ENCODE data around the gene HDAC9. TPM values are rescaled to one million over a fixed set of nuclear protein-coding genes. Genes with fewer than 3 reads are reported as not detected.

The HDAC9 gene
- total and polyA plus RNA-seq, 2 donors, result 4.8 to 12.2 TPM

DNA sequence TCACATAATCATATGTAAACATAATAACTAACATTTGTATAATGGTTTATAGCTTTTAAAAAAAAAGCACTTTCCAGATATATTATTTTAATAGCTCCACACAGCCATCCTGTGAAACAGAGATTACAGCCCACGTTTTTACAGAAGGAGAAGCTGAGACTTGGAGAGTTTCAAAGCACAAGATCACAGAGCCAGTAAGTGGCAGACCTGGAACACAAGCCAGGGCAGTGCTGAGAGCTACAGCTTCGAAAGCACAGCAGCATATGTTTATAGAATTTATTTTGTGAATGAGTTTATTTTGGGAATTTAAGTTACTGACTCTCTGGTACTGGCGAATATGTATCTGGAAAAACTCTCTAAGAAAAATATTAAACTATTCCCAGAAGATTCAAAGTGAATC, 149.4 kb downstream of the HDAC9 start:
- Histone ChIP-seq H3K4me1 (ENCODE audit: control insufficient read depth in 2 of 2, insufficient read depth in 2 of 2, low read length in 2 of 2) (no peaks in the 10 kb centered on the region), H3K36me3 (ENCODE audit: control insufficient read depth in 2 of 2, insufficient read depth in 2 of 2, low read length in 1 of 2) (no peaks in the 10 kb centered on the region), H3K4me3 (ENCODE audit: low read length in 2 of 2) (no peak overlapping the region), H3K9me3 (ENCODE audit: control insufficient read depth in 2 of 2, insufficient read depth in 1 of 2, low read length in 1 of 2) (no peaks in the 10 kb centered on the region), H3K27ac (ENCODE audit: low read depth in 1 of 2, low read length in 1 of 2) (no peak overlapping the region), H3K27me3 (ENCODE audit: control insufficient read depth in 2 of 2, insufficient read depth in 1 of 2, low read length in 1 of 2) (no peaks in the 10 kb centered on the region)
- DNase-seq (ENCODE audit: low read depth in 6 of 9, low spot score in 9 of 9), result no peak
- WGBS, result 92% methylated on average over 3 of the region's 3 CpGs

DNA sequence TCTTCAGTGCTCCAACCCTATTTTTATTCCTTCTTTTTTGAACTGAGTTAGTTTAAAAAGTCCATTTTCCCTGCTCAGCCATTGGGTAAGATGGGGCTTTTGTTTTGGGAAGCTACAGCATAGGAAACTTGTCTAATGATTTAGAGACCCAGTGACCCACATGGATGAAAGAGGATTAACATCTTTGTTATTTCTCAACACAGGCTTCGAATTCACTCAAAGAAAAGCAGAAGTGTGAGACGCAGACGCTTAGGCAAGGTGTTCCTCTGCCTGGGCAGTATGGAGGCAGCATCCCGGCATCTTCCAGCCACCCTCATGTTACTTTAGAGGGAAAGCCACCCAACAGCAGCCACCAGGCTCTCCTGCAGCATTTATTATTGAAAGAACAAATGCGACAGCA, 152.0 kb downstream of the HDAC9 start:
- no peak overlapping the region for H3K4me3 ChIP-seq (ENCODE audit: low read length in 2 of 2)
- WGBS, result 91% methylated on average over 5 of the region's 5 CpGs
- no peaks in the 10 kb centered on the region for H3K36me3 ChIP-seq (ENCODE audit: control insufficient read depth in 2 of 2, insufficient read depth in 2 of 2, low read length in 1 of 2)
- H3K9me3 ChIP-seq (ENCODE audit: control insufficient read depth in 2 of 2, insufficient read depth in 1 of 2, low read length in 1 of 2), result no peaks in the 10 kb centered on the region
- DNase-seq (ENCODE audit: low read depth in 6 of 9, low spot score in 9 of 9), result no peak
- no peaks in the 10 kb centered on the region for H3K27me3 ChIP-seq (ENCODE audit: control insufficient read depth in 2 of 2, insufficient read depth in 1 of 2, low read length in 1 of 2)
- no peaks in the 10 kb centered on the region for H3K4me1 ChIP-seq (ENCODE audit: control insufficient read depth in 2 of 2, insufficient read depth in 2 of 2, low read length in 2 of 2)
- no peak overlapping the region for H3K27ac ChIP-seq (ENCODE audit: low read depth in 1 of 2, low read length in 1 of 2)

- 98% methylated on average over 9 of the region's 9 CpGs for WGBS
- no peaks in the 10 kb centered on the region for H3K36me3 ChIP-seq (ENCODE audit: control insufficient read depth in 2 of 2, insufficient read depth in 2 of 2, low read length in 1 of 2)
Observed at GRCh38 chr7:18648849-18649758, 153.6 kb downstream of the HDAC9 start.

DNA sequence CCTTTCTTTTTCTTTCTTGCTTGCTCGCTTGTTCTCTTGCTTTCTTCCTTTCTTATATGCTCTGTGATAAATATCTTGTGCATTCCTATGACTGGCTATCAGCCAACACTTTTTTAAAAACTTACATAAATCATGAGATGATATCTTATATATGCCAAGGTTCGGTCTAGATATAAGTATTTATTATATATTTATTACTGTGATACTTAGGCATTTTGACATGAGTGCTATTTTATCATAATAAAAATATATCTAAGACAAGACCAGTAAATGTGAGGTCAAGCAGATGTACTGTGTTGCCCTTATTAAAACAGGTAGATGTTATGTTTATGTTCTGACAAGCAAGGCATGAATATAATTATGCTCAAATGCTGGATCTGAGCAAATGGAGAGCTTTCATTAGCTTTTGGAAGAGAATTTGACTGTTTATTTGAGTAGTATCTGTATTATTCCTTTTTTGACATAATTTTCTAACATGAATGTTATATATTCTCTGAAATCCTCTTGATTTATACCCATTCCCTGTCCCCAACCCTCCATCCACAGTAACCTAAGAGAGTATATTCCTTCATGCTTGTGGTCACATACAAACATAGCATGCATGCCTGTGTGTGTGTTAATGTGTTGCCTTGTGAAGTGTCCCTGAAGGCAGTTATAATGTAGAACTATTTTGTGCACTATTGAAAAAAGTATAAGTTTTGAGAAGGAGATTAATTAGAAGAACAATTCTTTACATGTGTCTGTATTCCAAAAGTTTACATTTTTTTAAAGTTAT, 158.0 kb downstream of the HDAC9 start:
- no peak for DNase-seq (ENCODE audit: low read depth in 6 of 9, low spot score in 9 of 9)
- H3K36me3 ChIP-seq (ENCODE audit: control insufficient read depth in 2 of 2, insufficient read depth in 2 of 2, low read length in 1 of 2), result no peaks in the 10 kb centered on the region
- H3K9me3 ChIP-seq (ENCODE audit: control insufficient read depth in 2 of 2, insufficient read depth in 1 of 2, low read length in 1 of 2), result no peaks in the 10 kb centered on the region
- H3K4me3 ChIP-seq (ENCODE audit: low read length in 2 of 2), result no peak overlapping the region
- H3K27ac ChIP-seq (ENCODE audit: low read depth in 1 of 2, low read length in 1 of 2), result no peak overlapping the region
- no peaks in the 10 kb centered on the region for H3K4me1 ChIP-seq (ENCODE audit: control insufficient read depth in 2 of 2, insufficient read depth in 2 of 2, low read length in 2 of 2)
- 94% methylated on average over 2 of the region's 2 CpGs for WGBS
- no peaks in the 10 kb centered on the region for H3K27me3 ChIP-seq (ENCODE audit: control insufficient read depth in 2 of 2, insufficient read depth in 1 of 2, low read length in 1 of 2)

More at GRCh38 chr7:18648849-18649758, 153.6 kb downstream of the HDAC9 start:
- no peak for DNase-seq (ENCODE audit: low read depth in 6 of 9, low spot score in 9 of 9)
- H3K4me3 ChIP-seq (ENCODE audit: low read length in 2 of 2), result no peak overlapping the region
- no peaks in the 10 kb centered on the region for H3K27me3 ChIP-seq (ENCODE audit: control insufficient read depth in 2 of 2, insufficient read depth in 1 of 2, low read length in 1 of 2)
- H3K27ac ChIP-seq (ENCODE audit: low read depth in 1 of 2, low read length in 1 of 2), result no peak overlapping the region
- H3K9me3 ChIP-seq (ENCODE audit: control insufficient read depth in 2 of 2, insufficient read depth in 1 of 2, low read length in 1 of 2), result no peaks in the 10 kb centered on the region
- H3K4me1 ChIP-seq (ENCODE audit: control insufficient read depth in 2 of 2, insufficient read depth in 2 of 2, low read length in 2 of 2), result no peaks in the 10 kb centered on the region

DNA sequence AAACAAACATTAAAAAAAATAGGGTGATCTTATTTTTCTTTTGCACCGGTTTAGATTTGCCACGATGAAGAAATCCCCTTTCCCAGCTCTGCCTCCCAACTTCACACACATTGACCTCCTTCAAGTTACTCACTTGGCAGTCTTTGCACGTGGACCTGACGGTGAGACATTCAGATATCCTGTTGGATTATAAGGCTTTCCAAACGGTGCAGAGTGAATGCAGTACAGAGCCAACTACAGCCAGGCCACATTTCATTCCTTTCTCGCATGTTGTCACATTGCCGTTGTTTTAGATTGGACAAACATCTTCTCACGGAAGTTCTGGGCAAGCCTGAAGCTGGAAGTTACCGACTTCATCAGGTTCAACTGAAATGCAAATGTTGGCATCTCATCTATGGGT, 159.2 kb downstream of the HDAC9 start:
- no peaks in the 10 kb centered on the region for H3K27me3 ChIP-seq (ENCODE audit: control insufficient read depth in 2 of 2, insufficient read depth in 1 of 2, low read length in 1 of 2)
- no peaks in the 10 kb centered on the region for H3K36me3 ChIP-seq (ENCODE audit: control insufficient read depth in 2 of 2, insufficient read depth in 2 of 2, low read length in 1 of 2)
- H3K27ac ChIP-seq (ENCODE audit: low read depth in 1 of 2, low read length in 1 of 2), result no peak overlapping the region
- H3K4me3 ChIP-seq (ENCODE audit: low read length in 2 of 2), result no peak overlapping the region
- 97% methylated on average over 9 of the region's 9 CpGs for WGBS
- H3K9me3 ChIP-seq (ENCODE audit: control insufficient read depth in 2 of 2, insufficient read depth in 1 of 2, low read length in 1 of 2), result no peaks in the 10 kb centered on the region
- no peaks in the 10 kb centered on the region for H3K4me1 ChIP-seq (ENCODE audit: control insufficient read depth in 2 of 2, insufficient read depth in 2 of 2, low read length in 2 of 2)
- no peak for DNase-seq (ENCODE audit: low read depth in 6 of 9, low spot score in 9 of 9)

DNA sequence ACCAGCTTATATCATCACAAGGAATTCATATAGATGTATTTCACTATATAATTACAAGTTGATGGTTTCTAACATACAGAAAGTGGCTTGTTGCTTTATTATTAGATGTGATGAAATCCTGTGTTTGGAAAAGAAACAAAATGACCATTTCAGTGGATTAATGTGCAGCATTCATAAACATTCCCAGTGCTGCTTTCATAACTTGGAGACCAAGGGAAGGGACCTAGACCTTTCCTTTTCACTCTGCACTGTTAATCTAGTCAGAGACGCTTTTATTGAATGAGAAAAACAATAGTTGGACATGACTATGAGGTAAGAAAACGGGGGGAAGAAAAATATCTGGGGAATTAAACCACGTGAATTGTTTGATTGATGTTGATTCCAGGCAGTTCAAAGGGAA, 160.0 kb downstream of the HDAC9 start:
- Histone ChIP-seq H3K9me3 (ENCODE audit: control insufficient read depth in 2 of 2, insufficient read depth in 1 of 2, low read length in 1 of 2) (no peaks in the 10 kb centered on the region), H3K36me3 (ENCODE audit: control insufficient read depth in 2 of 2, insufficient read depth in 2 of 2, low read length in 1 of 2) (no peaks in the 10 kb centered on the region), H3K27ac (ENCODE audit: low read depth in 1 of 2, low read length in 1 of 2) (no peak overlapping the region), H3K4me1 (ENCODE audit: control insufficient read depth in 2 of 2, insufficient read depth in 2 of 2, low read length in 2 of 2) (no peaks in the 10 kb centered on the region), H3K4me3 (ENCODE audit: low read length in 2 of 2) (no peak overlapping the region), H3K27me3 (ENCODE audit: control insufficient read depth in 2 of 2, insufficient read depth in 1 of 2, low read length in 1 of 2) (no peaks in the 10 kb centered on the region)
- DNase-seq (ENCODE audit: low read depth in 6 of 9, low spot score in 9 of 9), result no peak
- 90% methylated on average over 3 of the region's 3 CpGs for WGBS

GRCh38 chr7:18655912-18656311, 160.4 kb downstream of the HDAC9 start:
- Histone ChIP-seq H3K36me3 (ENCODE audit: control insufficient read depth in 2 of 2, insufficient read depth in 2 of 2, low read length in 1 of 2) (no peaks in the 10 kb centered on the region), H3K27me3 (ENCODE audit: control insufficient read depth in 2 of 2, insufficient read depth in 1 of 2, low read length in 1 of 2) (no peaks in the 10 kb centered on the region), H3K27ac (ENCODE audit: low read depth in 1 of 2, low read length in 1 of 2) (no peak overlapping the region), H3K9me3 (ENCODE audit: control insufficient read depth in 2 of 2, insufficient read depth in 1 of 2, low read length in 1 of 2) (no peaks in the 10 kb centered on the region), H3K4me1 (ENCODE audit: control insufficient read depth in 2 of 2, insufficient read depth in 2 of 2, low read length in 2 of 2) (no peaks in the 10 kb centered on the region), H3K4me3 (ENCODE audit: low read length in 2 of 2) (no peak overlapping the region)
- no peak for DNase-seq (ENCODE audit: low read depth in 6 of 9, low spot score in 9 of 9)
- 97% methylated on average over 1 of the region's 1 CpG for whole genome bisulfite sequencing

DNA sequence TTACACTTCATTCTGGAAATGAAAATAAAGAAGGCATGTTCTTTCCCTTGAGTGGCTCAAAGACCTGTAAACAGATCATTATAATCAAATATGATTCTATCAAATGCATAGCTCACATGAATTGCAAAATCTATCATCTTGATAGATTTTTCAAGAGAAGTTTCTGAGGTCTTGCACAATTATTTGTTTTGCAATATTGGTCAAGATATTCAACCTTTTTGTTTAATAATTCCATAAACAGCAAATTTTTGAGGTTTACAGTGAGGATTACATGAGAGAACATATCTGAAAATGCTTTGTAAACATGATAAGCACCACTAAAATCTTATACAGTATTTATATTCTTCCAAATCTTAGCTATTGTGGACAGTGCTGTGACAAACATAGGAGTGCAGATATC, 160.8 kb downstream of the HDAC9 start:
- no peak overlapping the region for H3K4me3 ChIP-seq (ENCODE audit: low read length in 2 of 2)
- H3K36me3 ChIP-seq (ENCODE audit: control insufficient read depth in 2 of 2, insufficient read depth in 2 of 2, low read length in 1 of 2), result no peaks in the 10 kb centered on the region
- H3K9me3 ChIP-seq (ENCODE audit: control insufficient read depth in 2 of 2, insufficient read depth in 1 of 2, low read length in 1 of 2), result no peaks in the 10 kb centered on the region
- H3K27me3 ChIP-seq (ENCODE audit: control insufficient read depth in 2 of 2, insufficient read depth in 1 of 2, low read length in 1 of 2), result no peaks in the 10 kb centered on the region
- no peak overlapping the region for H3K27ac ChIP-seq (ENCODE audit: low read depth in 1 of 2, low read length in 1 of 2)
- no peak for DNase-seq (ENCODE audit: low read depth in 6 of 9, low spot score in 9 of 9)
- H3K4me1 ChIP-seq (ENCODE audit: control insufficient read depth in 2 of 2, insufficient read depth in 2 of 2, low read length in 2 of 2), result no peaks in the 10 kb centered on the region

GRCh38 chr7:18659746-18660145, 164.2 kb downstream of the HDAC9 start:
- no peak for DNase-seq (ENCODE audit: low read depth in 6 of 9, low spot score in 9 of 9)
- no peaks in the 10 kb centered on the region for H3K9me3 ChIP-seq (ENCODE audit: control insufficient read depth in 2 of 2, insufficient read depth in 1 of 2, low read length in 1 of 2)
- H3K4me1 ChIP-seq (ENCODE audit: control insufficient read depth in 2 of 2, insufficient read depth in 2 of 2, low read length in 2 of 2), result no peaks in the 10 kb centered on the region
- H3K4me3 ChIP-seq (ENCODE audit: low read length in 2 of 2), result no peak overlapping the region
- H3K36me3 ChIP-seq (ENCODE audit: control insufficient read depth in 2 of 2, insufficient read depth in 2 of 2, low read length in 1 of 2), result no peaks in the 10 kb centered on the region
- H3K27me3 ChIP-seq (ENCODE audit: control insufficient read depth in 2 of 2, insufficient read depth in 1 of 2, low read length in 1 of 2), result no peaks in the 10 kb centered on the region
- 94% methylated on average over 5 of the region's 5 CpGs for WGBS
- no peak overlapping the region for H3K27ac ChIP-seq (ENCODE audit: low read depth in 1 of 2, low read length in 1 of 2)
